Measurements from ENCODE around the gene FAM13A.

The FAM13A gene

DNA sequence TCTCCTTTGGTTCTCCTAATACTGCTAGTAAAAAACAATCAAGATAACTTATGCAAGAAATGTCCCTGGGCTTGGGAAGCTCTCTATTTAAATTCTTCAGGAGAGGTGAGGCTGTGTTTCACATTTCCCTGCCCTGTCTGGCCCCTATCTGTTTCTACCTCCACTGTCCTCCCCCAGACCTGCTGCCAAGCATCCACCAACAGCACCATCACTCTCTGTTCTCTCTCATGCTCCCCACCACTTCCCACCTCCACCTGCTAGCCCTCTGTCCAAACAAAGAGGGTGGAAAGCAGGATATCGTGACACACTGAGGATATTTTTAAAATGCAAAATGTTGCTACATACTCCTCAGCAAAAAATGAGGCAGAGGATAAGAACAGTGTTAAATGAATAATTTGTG lies 271.0 kb downstream of the FAM13A start:
- Histone ChIP-seq H3K36me3 (ENCODE audit: insufficient read depth, low read length) (peaks cover 12% of the 10 kb centered on the region), H3K4me3 (ENCODE audit: low read depth, low read length) (no peak overlapping the region), H3K4me1 (ENCODE audit: control insufficient read depth, insufficient read depth, low read length, unreplicated experiment) (peaks cover 2% of the 10 kb centered on the region), H3K27ac (ENCODE audit: low read depth, low read length) (no peak overlapping the region), H3K27me3 (ENCODE audit: insufficient read depth, low read length) (no peaks in the 10 kb centered on the region), H3K79me2 (ENCODE audit: control insufficient read depth, insufficient read depth, low read length, unreplicated experiment) (no peaks in the 10 kb centered on the region), H2AFZ (ENCODE audit: low read length, unreplicated experiment) (no peak overlapping the region)

DNA sequence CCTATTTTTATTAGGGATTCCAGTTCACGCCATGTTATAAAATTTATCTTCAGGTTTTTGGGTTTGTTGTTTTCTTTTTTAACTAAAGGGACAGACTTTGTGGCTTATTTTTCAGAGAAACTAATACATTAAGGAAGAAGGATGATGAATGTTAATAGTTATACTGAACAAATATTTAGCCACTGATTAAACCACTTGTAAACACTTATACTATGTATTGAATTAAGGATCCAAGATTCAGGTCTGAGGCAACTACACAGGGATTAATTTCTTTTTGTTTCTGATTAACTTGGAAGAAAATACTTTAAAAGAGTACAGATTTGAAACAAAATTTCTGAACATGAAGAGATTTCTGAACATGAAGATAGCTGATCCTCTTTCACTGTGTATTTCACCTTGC lies 276.6 kb downstream of the FAM13A start:
- no peak overlapping the region for H2AFZ ChIP-seq (ENCODE audit: low read length, unreplicated experiment)
- H3K27ac ChIP-seq (ENCODE audit: low read depth, low read length), result no peak overlapping the region
- no peaks in the 10 kb centered on the region for H3K79me2 ChIP-seq (ENCODE audit: control insufficient read depth, insufficient read depth, low read length, unreplicated experiment)
- no peak overlapping the region for H3K4me3 ChIP-seq (ENCODE audit: low read depth, low read length)
- H3K4me1 ChIP-seq (ENCODE audit: control insufficient read depth, insufficient read depth, low read length, unreplicated experiment), result no peaks in the 10 kb centered on the region
- H3K36me3 ChIP-seq (ENCODE audit: insufficient read depth, low read length), result peaks cover 5% of the 10 kb centered on the region; the same call in 1 of the 2 replicates
- H3K27me3 ChIP-seq (ENCODE audit: insufficient read depth, low read length), result no peaks in the 10 kb centered on the region

- no peak overlapping the region for H2AFZ ChIP-seq (ENCODE audit: low read length, unreplicated experiment)
- no peaks in the 10 kb centered on the region for H3K79me2 ChIP-seq (ENCODE audit: control insufficient read depth, insufficient read depth, low read length, unreplicated experiment)
- no peak overlapping the region for H3K27ac ChIP-seq (ENCODE audit: low read depth, low read length)
Measured at GRCh38 chr4:88779431-88779830, 277.6 kb downstream of the FAM13A start.

GRCh38 chr4:88775529-88775928 lies 281.5 kb downstream of the FAM13A start:
- Histone ChIP-seq H3K4me3 (ENCODE audit: low read depth, low read length) (no peak overlapping the region), H2AFZ (ENCODE audit: low read length, unreplicated experiment) (no peak overlapping the region), H3K79me2 (ENCODE audit: control insufficient read depth, insufficient read depth, low read length, unreplicated experiment) (no peaks in the 10 kb centered on the region), H3K36me3 (ENCODE audit: insufficient read depth, low read length) (peaks cover 9% of the 10 kb centered on the region), H3K4me1 (ENCODE audit: control insufficient read depth, insufficient read depth, low read length, unreplicated experiment) (no peaks in the 10 kb centered on the region), H3K27me3 (ENCODE audit: insufficient read depth, low read length) (no peaks in the 10 kb centered on the region), H3K27ac (ENCODE audit: low read depth, low read length) (no peak overlapping the region)

More at GRCh38 chr4:88779431-88779830, 277.6 kb downstream of the FAM13A start:
- H3K4me1 ChIP-seq (ENCODE audit: control insufficient read depth, insufficient read depth, low read length, unreplicated experiment), result no peaks in the 10 kb centered on the region
- H3K4me3 ChIP-seq (ENCODE audit: low read depth, low read length), result no peak overlapping the region
- H3K36me3 ChIP-seq (ENCODE audit: insufficient read depth, low read length), result peaks cover 11% of the 10 kb centered on the region
- no peaks in the 10 kb centered on the region for H3K27me3 ChIP-seq (ENCODE audit: insufficient read depth, low read length)

- Histone ChIP-seq H3K27ac (ENCODE audit: low read depth, low read length) (no peak overlapping the region), H3K36me3 (ENCODE audit: insufficient read depth, low read length) (peaks cover 9% of the 10 kb centered on the region), H3K79me2 (ENCODE audit: control insufficient read depth, insufficient read depth, low read length, unreplicated experiment) (no peaks in the 10 kb centered on the region), H2AFZ (ENCODE audit: low read length, unreplicated experiment) (no peak overlapping the region), H3K4me3 (ENCODE audit: low read depth, low read length) (no peak overlapping the region), H3K27me3 (ENCODE audit: insufficient read depth, low read length) (no peaks in the 10 kb centered on the region), H3K4me1 (ENCODE audit: control insufficient read depth, insufficient read depth, low read length, unreplicated experiment) (no peaks in the 10 kb centered on the region)
Measured at GRCh38 chr4:88775026-88775425, 282.0 kb downstream of the FAM13A start.

- Histone ChIP-seq H3K27me3 (ENCODE audit: insufficient read depth, low read length) (no peaks in the 10 kb centered on the region), H3K79me2 (ENCODE audit: control insufficient read depth, insufficient read depth, low read length, unreplicated experiment) (no peaks in the 10 kb centered on the region), H2AFZ (ENCODE audit: low read length, unreplicated experiment) (no peak overlapping the region), H3K4me1 (ENCODE audit: control insufficient read depth, insufficient read depth, low read length, unreplicated experiment) (no peaks in the 10 kb centered on the region), H3K36me3 (ENCODE audit: insufficient read depth, low read length) (peaks cover 11% of the 10 kb centered on the region), H3K27ac (ENCODE audit: low read depth, low read length) (no peak overlapping the region), H3K4me3 (ENCODE audit: low read depth, low read length) (no peak overlapping the region)
Measured at GRCh38 chr4:88771883-88772450, 285.0 kb downstream of the FAM13A start.

DNA sequence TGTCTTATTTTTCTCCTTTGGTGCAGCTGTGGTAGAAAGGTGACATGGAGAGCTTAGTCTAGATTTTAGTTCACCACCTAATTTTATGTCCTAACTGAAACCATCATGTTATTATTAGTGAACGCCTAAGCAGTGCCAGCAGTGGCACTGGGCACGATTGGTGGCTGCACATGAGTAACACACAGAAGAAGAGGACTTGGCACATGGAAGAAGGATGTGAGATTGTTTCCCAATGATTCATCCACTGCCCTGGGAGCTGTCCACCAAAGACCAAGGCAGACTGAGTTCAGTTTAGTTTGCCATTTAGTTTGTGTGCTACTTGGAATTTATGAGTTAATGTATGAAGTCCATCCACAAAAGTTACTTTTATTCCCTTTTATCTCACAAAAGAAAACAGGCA lies 291.3 kb downstream of the FAM13A start:
- Histone ChIP-seq H3K4me1 (ENCODE audit: control insufficient read depth, insufficient read depth, low read length, unreplicated experiment) (peaks cover 12% of the 10 kb centered on the region), H2AFZ (ENCODE audit: low read length, unreplicated experiment) (no peak overlapping the region), H3K27ac (ENCODE audit: low read depth, low read length) (peak overlapping the region; percentile 44), H3K27me3 (ENCODE audit: insufficient read depth, low read length) (no peaks in the 10 kb centered on the region), H3K79me2 (ENCODE audit: control insufficient read depth, insufficient read depth, low read length, unreplicated experiment) (no peaks in the 10 kb centered on the region), H3K4me3 (ENCODE audit: low read depth, low read length) (no peak overlapping the region), H3K36me3 (ENCODE audit: insufficient read depth, low read length) (0 out of 2 replicates have a peak, but pooled peaks cover 2% of the 10 kb centered on the region)

DNA sequence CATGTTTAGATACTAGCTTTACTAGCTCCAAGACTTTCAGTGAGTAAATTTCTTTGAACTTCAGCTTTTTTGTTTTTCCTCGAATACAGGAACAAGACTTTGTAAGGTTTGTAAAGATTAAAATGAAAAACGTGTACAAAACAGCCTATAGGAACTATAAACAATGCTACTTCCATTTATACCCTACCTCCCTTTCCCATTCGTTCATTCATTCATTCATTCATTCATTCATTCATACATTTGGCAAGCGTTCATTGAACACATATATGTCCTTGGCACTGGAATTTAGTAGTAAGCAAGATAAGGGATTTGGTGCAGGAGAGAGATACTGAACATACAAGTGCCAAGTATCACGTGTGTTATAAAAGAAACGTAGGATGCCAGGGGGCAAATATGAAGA lies 293.9 kb downstream of the FAM13A start:
- H3K79me2 ChIP-seq (ENCODE audit: control insufficient read depth, insufficient read depth, low read length, unreplicated experiment), result no peaks in the 10 kb centered on the region

GRCh38 chr4:88761861-88762523 lies 295.0 kb downstream of the FAM13A start:
- Histone ChIP-seq H3K4me3 (ENCODE audit: low read depth, low read length) (no peak overlapping the region), H3K27ac (ENCODE audit: low read depth, low read length) (no peak overlapping the region), H3K27me3 (ENCODE audit: insufficient read depth, low read length) (no peaks in the 10 kb centered on the region), H3K36me3 (ENCODE audit: insufficient read depth, low read length) (no peaks in the 10 kb centered on the region), H3K79me2 (ENCODE audit: control insufficient read depth, insufficient read depth, low read length, unreplicated experiment) (no peaks in the 10 kb centered on the region), H2AFZ (ENCODE audit: low read length, unreplicated experiment) (no peak overlapping the region), H3K4me1 (ENCODE audit: control insufficient read depth, insufficient read depth, low read length, unreplicated experiment) (peaks cover 41% of the 10 kb centered on the region)

More for the DNA sequence above, 293.9 kb downstream of the FAM13A start:
- Histone ChIP-seq H3K27me3 (ENCODE audit: insufficient read depth, low read length) (no peaks in the 10 kb centered on the region), H3K36me3 (ENCODE audit: insufficient read depth, low read length) (0 out of 2 replicates have a peak, but pooled peaks cover 2% of the 10 kb centered on the region), H2AFZ (ENCODE audit: low read length, unreplicated experiment) (no peak overlapping the region), H3K4me3 (ENCODE audit: low read depth, low read length) (no peak overlapping the region), H3K27ac (ENCODE audit: low read depth, low read length) (no peak overlapping the region), H3K4me1 (ENCODE audit: control insufficient read depth, insufficient read depth, low read length, unreplicated experiment) (peaks cover 31% of the 10 kb centered on the region)

DNA sequence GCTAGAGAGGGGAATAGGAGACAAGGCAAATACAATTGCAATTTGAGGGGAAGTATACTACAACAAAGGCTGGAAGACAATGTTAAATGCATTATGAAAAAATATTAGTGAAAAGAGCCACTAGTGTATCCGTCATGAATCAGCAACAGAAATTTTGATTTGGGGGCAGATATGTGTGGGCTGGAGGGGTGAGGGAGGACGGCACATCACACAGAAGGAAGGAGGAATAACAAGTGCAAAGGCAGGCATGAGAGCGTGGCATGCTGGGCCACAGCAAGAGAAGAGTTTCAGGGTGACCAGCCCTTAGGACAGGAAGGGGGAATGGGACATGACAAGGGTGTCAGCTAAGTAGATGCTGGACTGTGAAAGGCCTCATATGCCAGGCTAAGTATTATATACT lies 295.6 kb downstream of the FAM13A start:
- Histone ChIP-seq H3K36me3 (ENCODE audit: insufficient read depth, low read length) (no peaks in the 10 kb centered on the region), H2AFZ (ENCODE audit: low read length, unreplicated experiment) (no peak overlapping the region), H3K27ac (ENCODE audit: low read depth, low read length) (no peak overlapping the region), H3K4me1 (ENCODE audit: control insufficient read depth, insufficient read depth, low read length, unreplicated experiment) (peaks cover 46% of the 10 kb centered on the region), H3K27me3 (ENCODE audit: insufficient read depth, low read length) (no peaks in the 10 kb centered on the region), H3K79me2 (ENCODE audit: control insufficient read depth, insufficient read depth, low read length, unreplicated experiment) (no peaks in the 10 kb centered on the region), H3K4me3 (ENCODE audit: low read depth, low read length) (no peak overlapping the region)

GRCh38 chr4:88759895-88760290 lies 297.1 kb downstream of the FAM13A start:
- Histone ChIP-seq H3K27me3 (ENCODE audit: insufficient read depth, low read length) (no peaks in the 10 kb centered on the region), H2AFZ (ENCODE audit: low read length, unreplicated experiment) (no peak overlapping the region), H3K4me1 (ENCODE audit: control insufficient read depth, insufficient read depth, low read length, unreplicated experiment) (peaks cover 35% of the 10 kb centered on the region), H3K36me3 (ENCODE audit: insufficient read depth, low read length) (no peaks in the 10 kb centered on the region), H3K27ac (ENCODE audit: low read depth, low read length) (0 out of 2 replicates have a peak overlapping the region, but pooled peaks have one; percentile 7), H3K4me3 (ENCODE audit: low read depth, low read length) (no peak overlapping the region), H3K79me2 (ENCODE audit: control insufficient read depth, insufficient read depth, low read length, unreplicated experiment) (no peaks in the 10 kb centered on the region)

Data from ACC112 (cell line).